Spleen (tissue), 7 donors: ENCODE results near the gene LCA5.

Experiments used
- CTCF ChIP-seq, 11 experiments: fragments of 200-600 bp in 7 of 11; fragments of 450-650 bp in 4 of 11; sonication (generic) in 4 of 11; IDR thresholded peaks in 8 of 11; conservative IDR thresholded peaks in 3 of 11; 1 replicate in 7 of 11; 2 replicates in 4 of 11; pipeline versions ENCODE4 v1.4.0 to v1.8.0; 2016 to 2021; ENCODE audit warnings: antibody characterized with exemption in 11 of 11, inconsistent platforms in 4 of 11, mild to moderate bottlenecking in 1 of 11
- POLR2AphosphoS5 ChIP-seq, 3 donors: sonication (generic); formaldehyde crosslinking; IDR thresholded peaks; one replicate each; pipeline ENCODE4 v1.5.1; 2017; ENCODE audit warnings: antibody characterized with exemption in 3 of 3
- donor health status: DM: no; HTN: no; CAD: no; lungs with moderate emphysema.
- donor health status: DM: no; HTN: no; CAD: no.
- donor health status: DM: no; HTN: no; CAD: no.

DNA sequence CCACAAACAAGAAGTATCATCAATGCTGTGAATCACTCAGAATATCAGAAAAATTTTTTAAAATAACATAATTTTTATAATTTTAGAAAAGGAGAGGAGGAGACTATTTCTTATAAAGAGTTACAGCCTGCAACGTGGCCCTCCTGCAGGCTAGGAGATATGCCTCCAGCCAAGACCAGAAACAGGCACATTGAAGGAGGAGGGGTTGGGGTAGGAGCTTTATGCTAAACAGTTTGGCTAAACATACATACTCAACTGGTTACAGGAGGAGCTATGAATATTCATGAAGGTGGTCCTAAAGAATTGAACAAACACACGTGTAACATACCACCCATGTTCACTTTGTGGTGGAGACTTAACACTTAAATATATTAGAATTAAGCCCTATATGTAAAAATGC, 14.2 kb upstream of the LCA5 start:
- no peak for TF ChIP-seq CTCF (IDR thresholded peaks at IDR 0.05 in 8 of 11, conservative IDR thresholded peaks at IDR 0.05 in 3 of 11)
- no peak for TF ChIP-seq POLR2AphosphoS5 (IDR thresholded peaks at IDR 0.05)
